ENCODE results near the gene PPFIBP1. TPM values are rescaled to one million over a fixed set of nuclear protein-coding genes. Genes with fewer than 3 reads are reported as not detected.

The PPFIBP1 gene
- total and polyA plus RNA-seq, 2 of the 13 experiments (the other 11 are each of a cell fraction or from before 2014, with no cell fraction given), result 16.2 to 21.8 TPM

GRCh38 chr12:27549801-27550652 is 26.0 kb downstream of the PPFIBP1 start (continued):
- TF ChIP-seq KDM2A (CRISPR knock-in tag; IDR thresholded peaks at IDR 0.05; ENCODE audit: borderline replicate concordance, low read depth), result peak; percentile 85; the same call in 1 of the 2 replicates
- TF ChIP-seq ZNF572 (CRISPR knock-in tag; IDR thresholded peaks at IDR 0.05), result no peak
- TF ChIP-seq ZNF24 (IDR thresholded peaks at IDR 0.05), result no peak; the same call in 1 of the 2 replicates
- peak; percentile 89; the same call in 1 of the 2 replicates for TF ChIP-seq ZNF430 (CRISPR knock-in tag; IDR thresholded peaks at IDR 0.05)
- no peak for TF ChIP-seq SNAI1 (CRISPR knock-in tag; IDR thresholded peaks at IDR 0.05; ENCODE audit: borderline replicate concordance)
- TF ChIP-seq ZNF318 (CRISPR knock-in tag; IDR thresholded peaks at IDR 0.05), result no peak
- no peak for TF ChIP-seq HOXA7 (CRISPR knock-in tag; IDR thresholded peaks at IDR 0.05)
- peak; percentile 79; the same call in 1 of the 2 replicates for TF ChIP-seq SIX1 (CRISPR knock-in tag; IDR thresholded peaks at IDR 0.05; ENCODE audit: borderline replicate concordance)
- no peak for TF ChIP-seq EEA1 (CRISPR knock-in tag; IDR thresholded peaks at IDR 0.05; ENCODE audit: borderline replicate concordance)
- TF ChIP-seq NONO (IDR thresholded peaks at IDR 0.05), result no peak
- peak; percentile 95 for TF ChIP-seq NONO (CRISPR knock-in tag; conservative IDR thresholded peaks at IDR 0.05)
- TF ChIP-seq ZNF276 (CRISPR knock-in tag; IDR thresholded peaks at IDR 0.05; ENCODE audit: low read depth), result peak; percentile 91; the same call in 1 of the 2 replicates
- TF ChIP-seq ZFP36L1 (CRISPR knock-in tag; IDR thresholded peaks at IDR 0.05), result peak; percentile 81; the same call in 1 of the 2 replicates
- TF ChIP-seq PAXIP1 (CRISPR knock-in tag; conservative IDR thresholded peaks at IDR 0.05), result peak; percentile 97
- peak; percentile 83 for TF ChIP-seq THAP11 (CRISPR knock-in tag; IDR thresholded peaks at IDR 0.05)
